K562 (cell line): ENCODE data around the gene SPHK2. TPM values are rescaled to one million over a fixed set of nuclear protein-coding genes. Genes with fewer than 3 reads are reported as not detected.

Experiments used
- ATF1 ChIP-seq, 2 experiments: fragments of 450-650 bp in 1 of 2; IDR thresholded peaks; 2 replicates each; pipeline ENCODE4 v1.6.1; 2016; ENCODE audit warnings: missing compliant biosample characterization in 1 of 2, missing genetic modification characterization in 1 of 2
- ETV6 ChIP-seq, 3 experiments: fragments of 150-350 bp in 1 of 3; sonication (generic) in 1 of 3; formaldehyde crosslinking in 1 of 3; IDR thresholded peaks; 2 replicates each; pipeline versions ENCODE4 v1.6.1 to v1.8.0; 2014 to 2022; ENCODE audit warnings: borderline replicate concordance in 2 of 3, low read depth in 2 of 3, antibody characterized with exemption in 1 of 3, low read length in 1 of 3, mild to moderate bottlenecking in 1 of 3, missing genetic modification reagents in 1 of 3
- NKRF ChIP-seq: fragments of 450-650 bp; IDR thresholded peaks from 2 replicates; pipeline ENCODE4 v1.6.1; 2016; ENCODE audit warnings: borderline replicate concordance
- OTX1 ChIP-seq: fragments of 450-650 bp; formaldehyde crosslinking; IDR thresholded peaks from 2 replicates; pipeline ENCODE4 v1.4.0; 2022; ENCODE audit warnings: mild to moderate bottlenecking
- RBFOX2 ChIP-seq: fragments of 200-400 bp; formaldehyde crosslinking; IDR thresholded peaks from 2 replicates; pipeline ENCODE4 v1.6.1; 2017; ENCODE audit warnings: low read depth, mild to moderate bottlenecking, low read length, moderate library complexity
- SIN3A ChIP-seq, 2 experiments: fragments of 150-350 bp in 1 of 2; IDR thresholded peaks; 2 replicates each; pipeline ENCODE4 v1.6.1; 2011 to 2016; ENCODE audit warnings: borderline replicate concordance in 2 of 2, low read depth in 2 of 2, low read length in 2 of 2, mild to moderate bottlenecking in 2 of 2, moderate library complexity in 2 of 2; ENCODE audit not compliant: control insufficient read depth in 1 of 2
- SP1 ChIP-seq: sonication (generic); formaldehyde crosslinking; IDR thresholded peaks from 2 replicates; pipeline ENCODE4 v1.8.1; 2022; ENCODE audit warnings: mild to moderate bottlenecking, missing genetic modification reagents
- U2AF1 ChIP-seq: fragments of 200-400 bp; formaldehyde crosslinking; optimal IDR thresholded peaks from 2 replicates; pipeline ENCODE3; 2017; ENCODE audit warnings: mild to moderate bottlenecking, low read depth, low read length, moderate library complexity
- ZNF511 ChIP-seq: sonication (generic); formaldehyde crosslinking; IDR thresholded peaks from 2 replicates; pipeline ENCODE4 v1.8.0; 2022; ENCODE audit warnings: mild to moderate bottlenecking, missing genetic modification reagents
- polyA plus RNA-seq, 8 experiments: library from polyadenylated mRNA; depleted of rRNA in 4 of 8; stranded (reverse) in 5 of 8; unstranded in 3 of 8; fragments of >200 nt; fragmentation: Nextera tagmentation in 2 of 8; fragmentation: Illumina TruSeq in 1 of 8; extraction: Ambion mirVana in 2 of 8; extraction: Trizol in 1 of 8; gene quantifications; 2 replicates each; pipeline versions ENCODE4 v1.2.1 to v1.2.3, GENCODE V29; 2011 to 2014; ENCODE audit warnings: inconsistent platforms in 1 of 8, missing spikeins in 1 of 8
- total RNA-seq, 7 experiments: library from RNA; depleted of rRNA in 6 of 7; stranded (reverse); fragments of >200 nt in 6 of 7; fragmentation: Illumina TruSeq in 2 of 7; extraction: Trizol in 2 of 7; gene quantifications; 2 replicates each; pipeline versions ENCODE4 v1.2.1 to v1.2.3, GENCODE V29; 2011 to 2021; ENCODE audit warnings: low replicate concordance in 1 of 7
- TF ChIP-seq, protein P1 (sequence below): sonication (generic); formaldehyde crosslinking; IDR thresholded peaks from 2 replicates; pipeline ENCODE4 v1.9.0; 2022; ENCODE audit warnings: mild to moderate bottlenecking, missing genetic modification reagents
- TF ChIP-seq, protein P2 (sequence below): fragments of 450-650 bp; IDR thresholded peaks from 2 replicates; pipeline ENCODE4 v1.6.1; 2016; ENCODE audit warnings: low read depth
- TF ChIP-seq, protein P3 (sequence below): fragments of 450-650 bp; IDR thresholded peaks from 2 replicates; pipeline ENCODE4 v1.6.1; 2014; ENCODE audit warnings: low read depth, mild to moderate bottlenecking, moderate library complexity, borderline replicate concordance

The SPHK2 gene
- total and polyA plus RNA-seq, 9 of the 15 experiments (the other 6 are each of a cell fraction or from before 2014, with no cell fraction given), result 0.10 to 15.2 (median 2.9) TPM

GRCh38 chr19:48637449-48637947 is 18.2 kb downstream of the SPHK2 start (continued):
- TF ChIP-seq NKRF, result peak; percentile 84; the same call in 1 of the 2 replicates
- TF ChIP-seq RBFOX2, result peak; percentile 65
- TF ChIP-seq, protein P1, sequence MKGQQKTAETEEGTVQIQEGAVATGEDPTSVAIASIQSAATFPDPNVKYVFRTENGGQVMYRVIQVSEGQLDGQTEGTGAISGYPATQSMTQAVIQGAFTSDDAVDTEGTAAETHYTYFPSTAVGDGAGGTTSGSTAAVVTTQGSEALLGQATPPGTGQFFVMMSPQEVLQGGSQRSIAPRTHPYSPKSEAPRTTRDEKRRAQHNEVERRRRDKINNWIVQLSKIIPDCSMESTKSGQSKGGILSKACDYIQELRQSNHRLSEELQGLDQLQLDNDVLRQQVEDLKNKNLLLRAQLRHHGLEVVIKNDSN (CRISPR knock-in tag), result peak; percentile 93
- TF ChIP-seq, protein P2, sequence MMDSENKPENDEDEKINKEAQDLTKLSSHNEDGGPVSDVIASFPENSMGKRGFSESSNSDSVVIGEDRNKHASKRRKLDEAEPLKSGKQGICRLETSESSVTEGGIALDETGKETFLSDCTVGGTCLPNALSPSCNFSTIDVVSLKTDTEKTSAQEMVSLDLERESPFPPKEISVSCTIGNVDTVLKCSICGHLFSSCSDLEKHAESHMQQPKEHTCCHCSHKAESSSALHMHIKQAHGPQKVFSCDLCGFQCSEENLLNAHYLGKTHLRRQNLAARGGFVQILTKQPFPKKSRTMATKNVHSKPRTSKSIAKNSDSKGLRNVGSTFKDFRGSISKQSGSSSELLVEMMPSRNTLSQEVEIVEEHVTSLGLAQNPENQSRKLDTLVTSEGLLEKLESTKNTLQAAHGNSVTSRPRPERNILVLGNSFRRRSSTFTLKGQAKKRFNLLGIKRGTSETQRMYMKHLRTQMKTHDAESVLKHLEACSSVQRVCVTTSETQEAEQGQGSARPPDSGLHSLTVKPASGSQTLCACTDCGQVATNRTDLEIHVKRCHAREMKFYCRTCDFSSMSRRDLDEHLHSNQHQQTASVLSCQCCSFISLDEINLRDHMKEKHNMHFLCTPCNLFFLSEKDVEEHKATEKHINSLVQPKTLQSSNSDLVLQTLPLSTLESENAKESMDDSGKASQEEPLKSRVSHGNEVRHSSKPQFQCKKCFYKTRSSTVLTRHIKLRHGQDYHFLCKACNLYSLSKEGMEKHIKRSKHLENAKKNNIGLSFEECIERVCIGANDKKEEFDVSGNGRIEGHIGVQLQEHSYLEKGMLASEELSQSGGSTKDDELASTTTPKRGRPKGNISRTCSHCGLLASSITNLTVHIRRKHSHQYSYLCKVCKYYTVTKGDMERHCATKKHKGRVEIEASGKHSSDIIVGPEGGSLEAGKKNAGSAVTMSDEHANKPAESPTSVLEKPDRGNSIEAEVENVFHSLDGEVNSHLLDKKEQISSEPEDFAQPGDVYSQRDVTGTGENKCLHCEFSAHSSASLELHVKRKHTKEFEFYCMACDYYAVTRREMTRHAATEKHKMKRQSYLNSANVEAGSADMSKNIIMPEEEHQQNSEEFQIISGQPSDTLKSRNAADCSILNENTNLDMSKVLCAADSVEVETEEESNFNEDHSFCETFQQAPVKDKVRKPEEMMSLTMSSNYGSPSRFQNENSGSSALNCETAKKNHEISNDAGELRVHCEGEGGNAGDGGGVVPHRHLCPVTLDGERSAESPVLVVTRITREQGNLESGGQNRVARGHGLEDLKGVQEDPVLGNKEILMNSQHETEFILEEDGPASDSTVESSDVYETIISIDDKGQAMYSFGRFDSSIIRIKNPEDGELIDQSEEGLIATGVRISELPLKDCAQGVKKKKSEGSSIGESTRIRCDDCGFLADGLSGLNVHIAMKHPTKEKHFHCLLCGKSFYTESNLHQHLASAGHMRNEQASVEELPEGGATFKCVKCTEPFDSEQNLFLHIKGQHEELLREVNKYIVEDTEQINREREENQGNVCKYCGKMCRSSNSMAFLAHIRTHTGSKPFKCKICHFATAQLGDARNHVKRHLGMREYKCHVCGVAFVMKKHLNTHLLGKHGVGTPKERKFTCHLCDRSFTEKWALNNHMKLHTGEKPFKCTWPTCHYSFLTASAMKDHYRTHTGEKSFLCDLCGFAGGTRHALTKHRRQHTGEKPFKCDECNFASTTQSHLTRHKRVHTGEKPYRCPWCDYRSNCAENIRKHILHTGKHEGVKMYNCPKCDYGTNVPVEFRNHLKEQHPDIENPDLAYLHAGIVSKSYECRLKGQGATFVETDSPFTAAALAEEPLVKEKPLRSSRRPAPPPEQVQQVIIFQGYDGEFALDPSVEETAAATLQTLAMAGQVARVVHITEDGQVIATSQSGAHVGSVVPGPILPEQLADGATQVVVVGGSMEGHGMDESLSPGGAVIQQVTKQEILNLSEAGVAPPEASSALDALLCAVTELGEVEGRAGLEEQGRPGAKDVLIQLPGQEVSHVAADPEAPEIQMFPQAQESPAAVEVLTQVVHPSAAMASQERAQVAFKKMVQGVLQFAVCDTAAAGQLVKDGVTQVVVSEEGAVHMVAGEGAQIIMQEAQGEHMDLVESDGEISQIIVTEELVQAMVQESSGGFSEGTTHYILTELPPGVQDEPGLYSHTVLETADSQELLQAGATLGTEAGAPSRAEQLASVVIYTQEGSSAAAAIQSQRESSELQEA, result no peak
- TF ChIP-seq ZNF511 (CRISPR knock-in tag), result peak; percentile 99
- TF ChIP-seq, protein P3, sequence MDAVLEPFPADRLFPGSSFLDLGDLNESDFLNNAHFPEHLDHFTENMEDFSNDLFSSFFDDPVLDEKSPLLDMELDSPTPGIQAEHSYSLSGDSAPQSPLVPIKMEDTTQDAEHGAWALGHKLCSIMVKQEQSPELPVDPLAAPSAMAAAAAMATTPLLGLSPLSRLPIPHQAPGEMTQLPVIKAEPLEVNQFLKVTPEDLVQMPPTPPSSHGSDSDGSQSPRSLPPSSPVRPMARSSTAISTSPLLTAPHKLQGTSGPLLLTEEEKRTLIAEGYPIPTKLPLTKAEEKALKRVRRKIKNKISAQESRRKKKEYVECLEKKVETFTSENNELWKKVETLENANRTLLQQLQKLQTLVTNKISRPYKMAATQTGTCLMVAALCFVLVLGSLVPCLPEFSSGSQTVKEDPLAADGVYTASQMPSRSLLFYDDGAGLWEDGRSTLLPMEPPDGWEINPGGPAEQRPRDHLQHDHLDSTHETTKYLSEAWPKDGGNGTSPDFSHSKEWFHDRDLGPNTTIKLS, result peak; percentile 62; the same call in 1 of the 2 replicates
- TF ChIP-seq OTX1 (CRISPR knock-in tag), result no peak
- peak; percentile 62; the same call in 1 of the 2 replicates for TF ChIP-seq SP1 (CRISPR knock-in tag)
- TF ChIP-seq SIN3A (IDR thresholded peaks at IDR 0.05; ENCODE audit: borderline replicate concordance in 2 of 2, control insufficient read depth in 1 of 2, low read depth in 2 of 2, low read length in 2 of 2), result peak in 1 of 2 experiments; percentile 18; a peak in 1 of 4 replicates
- no peak for TF ChIP-seq ATF1 (CRISPR knock-in tag; IDR thresholded peaks at IDR 0.05)
- peak; percentile 89 for TF ChIP-seq ATF1 (tag; IDR thresholded peaks at IDR 0.05)
- TF ChIP-seq ETV6 (IDR thresholded peaks at IDR 0.05; ENCODE audit: borderline replicate concordance in 1 of 2, low read depth in 2 of 2, low read length in 1 of 2), result 0 out of 4 replicates have a peak, but pooled peaks of 1 of the 2 experiments have one; percentile 16
- peak; percentile 98; the same call in 1 of the 2 replicates for TF ChIP-seq ETV6 (CRISPR knock-in tag; IDR thresholded peaks at IDR 0.05; ENCODE audit: borderline replicate concordance)
- TF ChIP-seq U2AF1, result no peak
